ENCODE measurements around the gene MCIDAS. TPM values are rescaled to one million over a fixed set of nuclear protein-coding genes. Genes with fewer than 3 reads are reported as not detected.

Gene MCIDAS
- total and polyA plus RNA-seq, 2 of the 8 experiments (the other 6 are each of a cell fraction or from before 2014, with no cell fraction given), result 0.15 TPM; not detected in 1

DNA sequence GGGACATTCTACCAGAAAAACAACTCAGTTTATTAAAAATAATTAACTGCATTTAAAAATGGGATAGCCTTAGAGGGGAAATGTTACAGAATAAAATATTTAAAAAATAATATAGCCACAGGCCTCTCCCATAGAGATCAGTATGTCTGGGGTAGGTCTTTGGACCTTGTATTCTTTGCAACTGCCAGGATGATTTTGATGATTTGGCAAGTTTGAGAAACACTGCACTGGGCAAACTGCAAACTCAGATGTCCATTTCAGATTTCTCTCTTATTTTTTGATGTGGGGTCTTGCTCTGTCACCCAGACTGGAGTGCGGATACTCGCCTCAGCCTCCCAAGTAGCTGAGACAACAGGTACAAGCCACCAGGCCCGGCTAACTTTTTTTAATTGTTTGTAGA, 31.2 kb upstream of the MCIDAS start:
- H2BK5ac ChIP-seq (ENCODE audit: low read depth, low read length), result no peak overlapping the region
- POLR2A ChIA-PET (ENCODE audit: partially characterized antibody), result no interaction called here
- no peak overlapping the region for H4K8ac ChIP-seq (ENCODE audit: extremely low read depth, insufficient read depth, low read length)
- 91% methylated on average over 3 of the region's 3 CpGs; no CpG with 5 or more reads in 1 of the 2 experiments for whole genome bisulfite sequencing, 2 experiments (ENCODE audit: extremely low coverage in 1 of 2, insufficient coverage in 1 of 2, insufficient read length in 1 of 2, insufficient replicate concordance in 2 of 2, low coverage in 1 of 2, low lambda C conversion rate in 2 of 2, missing lambda C conversion rate in 1 of 2)
- H3K14ac ChIP-seq (ENCODE audit: insufficient read length), result no peak overlapping the region
- H2AFZ ChIP-seq (ENCODE audit: low read length), result no peak overlapping the region
- no peak overlapping the region for H2BK12ac ChIP-seq (ENCODE audit: low read depth, low read length)
- no peak overlapping the region for H3K27ac ChIP-seq (ENCODE audit: low read depth, low read length)
- H3K4me3 ChIP-seq (ENCODE audit: extremely low read depth in 1 of 4, insufficient read depth in 2 of 4, low read depth in 3 of 4, low read length in 4 of 4), result no peak overlapping the region
- no peaks in the 10 kb centered on the region for H3K4me1 ChIP-seq (replicated peaks in 1 of 4; ENCODE audit: control insufficient read depth in 3 of 4, insufficient read depth in 4 of 4, low read length in 3 of 4)
- peaks cover 2 to 33% (median 4%) of the 10 kb centered on the region in 4 experiments; a peak in 4 of 8 replicates for H3K36me3 ChIP-seq (ENCODE audit: control insufficient read depth in 2 of 4, insufficient read depth in 4 of 4, low read length in 3 of 4)
- no peak overlapping the region for H2AK5ac ChIP-seq (ENCODE audit: low read depth, low read length)
- H2BK20ac ChIP-seq (ENCODE audit: low read length), result no peak overlapping the region
- H3K23ac ChIP-seq (ENCODE audit: insufficient read length), result no peak overlapping the region
- no peak overlapping the region for H4K91ac ChIP-seq (replicated peaks; ENCODE audit: insufficient read length, low read length)
- H2BK15ac ChIP-seq (ENCODE audit: low read length), result no peak overlapping the region
- H2BK120ac ChIP-seq (replicated peaks; ENCODE audit: low read depth, low read length), result no peak overlapping the region
- H3K9ac ChIP-seq (replicated peaks in 1 of 4; ENCODE audit: extremely low read depth in 1 of 4, low read depth in 3 of 4, low read length in 3 of 4), result no peak overlapping the region
- no peak overlapping the region for H3K4ac ChIP-seq (replicated peaks; ENCODE audit: insufficient read length, low read depth, low read length)
- CTCF ChIA-PET (ENCODE audit: partially characterized antibody), result interaction anchor here (0.6 to 2.0 kb wide), 2 partner anchors 435 to 790 kb away, joined by 3 to 5 read pairs; no protein-coding TSS in a partner anchor
- H3K18ac ChIP-seq (ENCODE audit: extremely low read depth, low read length), result no peak overlapping the region
- DNase-seq (ENCODE audit: low read depth in 1 of 2, low spot score in 2 of 2) (no peak), FAIRE-seq (no peak)
- H4K5ac ChIP-seq (ENCODE audit: insufficient read length, low read depth, low read length), result no peak overlapping the region
- H3K27me3 ChIP-seq (replicated peaks in 1 of 4; ENCODE audit: control insufficient read depth in 3 of 4, extremely low read depth in 1 of 4, insufficient read depth in 3 of 4, low read length in 3 of 4), result no peaks in the 10 kb centered on the region
- H3K56ac ChIP-seq (replicated peaks; ENCODE audit: insufficient read length, low read depth, low read length), result no peak overlapping the region
- H3K9me3 ChIP-seq (ENCODE audit: insufficient read depth in 2 of 2, low read depth in 1 of 2, low read length in 1 of 2), result no peaks in the 10 kb centered on the region
- no peak overlapping the region for H3K4me2 ChIP-seq (ENCODE audit: insufficient read depth in 1 of 2, low read depth in 2 of 2, low read length in 2 of 2)
- no peaks in the 10 kb centered on the region for H3K23me2 ChIP-seq (ENCODE audit: low read depth, low read length)
- no peaks in the 10 kb centered on the region for H4K20me1 ChIP-seq (replicated peaks in 1 of 2; ENCODE audit: control insufficient read depth in 1 of 2, insufficient read depth in 2 of 2, low read length in 2 of 2)
- H3K79me2 ChIP-seq (ENCODE audit: control insufficient read depth in 1 of 2, insufficient read depth in 2 of 2, low read length in 2 of 2), result no peaks in the 10 kb centered on the region
- TF ChIP-seq SRF (IDR thresholded peaks at IDR 0.05; ENCODE audit: low read depth, low read length), result no peak
- TF ChIP-seq POU5F1 (IDR thresholded peaks at IDR 0.05; ENCODE audit: low read depth, low read length), result no peak
- no peak for TF ChIP-seq CHD2 (IDR thresholded peaks at IDR 0.05; ENCODE audit: low read length)
- TF ChIP-seq RBBP5 (IDR thresholded peaks at IDR 0.05; ENCODE audit: borderline replicate concordance, low read depth, low read length), result no peak
- no peak for TF ChIP-seq TCF12 (IDR thresholded peaks at IDR 0.05; ENCODE audit: low read depth, low read length)
- TF ChIP-seq FOSL1 (IDR thresholded peaks at IDR 0.05; ENCODE audit: insufficient read depth, low read depth, low read length), result no peak
- TF ChIP-seq JUN (IDR thresholded peaks at IDR 0.05; ENCODE audit: low read depth, low read length), result no peak
- no peak for TF ChIP-seq GABPA (IDR thresholded peaks at IDR 0.05; ENCODE audit: borderline replicate concordance, insufficient read depth, low read length)
- TF ChIP-seq EP300 (IDR thresholded peaks at IDR 0.05; ENCODE audit: borderline replicate concordance in 1 of 2, low read depth in 2 of 2, low read length in 2 of 2), result no peak
- H3K79me1 ChIP-seq (ENCODE audit: low read depth, low read length), result no peaks in the 10 kb centered on the region

All from H1 (cell line).